WTC11 (cell line): ENCODE results near the gene MRPS18B. TPM values are rescaled to one million over a fixed set of nuclear protein-coding genes. Genes with fewer than 3 reads are reported as not detected.

Source experiments
- ATAC-seq: fragments of 200-7000 bp; cut with Tn5 transposase; 2 replicates; pipeline ENCODE4 v1.10.0; 2021; ENCODE audit warnings: mild to moderate bottlenecking, moderate library complexity
- CTCF ChIA-PET: fragments of 300-600 bp; sonication (Branson Sonifier 250); formaldehyde crosslinking; loops from one replicate; lab custom pipeline; 2021; ENCODE audit warnings: antibody characterized with exemption; lab: Charles Lee
- POLR2A ChIA-PET: fragments of 350-600 bp; sonication (Branson Sonifier 250); formaldehyde crosslinking; loops from one replicate; lab custom pipeline; 2021; ENCODE audit warnings: antibody characterized with exemption; lab: Charles Lee
- DNase-seq: peaks from one replicate; pipeline ENCODE4 v3.0.0; 2021; ENCODE audit warnings: low spot score
- H3K27ac Mint-ChIP-seq: 2 replicates; pipeline ENCODE4 v1.8.0; 2021; ENCODE audit warnings: mixed read lengths
- H3K27me3 Mint-ChIP-seq: 2 replicates; pipeline ENCODE4 v1.8.0; 2021; ENCODE audit warnings: low read depth, mild to moderate bottlenecking, moderate library complexity, mixed read lengths
- H3K36me3 Mint-ChIP-seq: 2 replicates; pipeline ENCODE4 v1.8.0; 2021; ENCODE audit warnings: mixed read lengths
- H3K4me1 Mint-ChIP-seq: 2 replicates; pipeline ENCODE4 v1.8.0; 2022; ENCODE audit warnings: mixed read lengths
- H3K4me3 Mint-ChIP-seq: 2 replicates; pipeline ENCODE4 v1.8.0; 2021; ENCODE audit warnings: mild to moderate bottlenecking, moderate library complexity, mixed read lengths
- H3K9me3 Mint-ChIP-seq: 2 replicates; pipeline ENCODE4 v1.8.0; 2021; ENCODE audit warnings: mixed read lengths
- AFF4 ChIP-seq: sonication (generic); formaldehyde crosslinking; IDR thresholded peaks from 2 replicates; pipeline ENCODE4 v1.8.1; 2023; ENCODE audit warnings: mild to moderate bottlenecking, missing genetic modification reagents, borderline replicate concordance
- AR ChIP-seq: fragments of 250-450 bp; sonication (Bioruptor Pico); IDR thresholded peaks from 2 replicates; pipeline ENCODE4 v1.9.0; 2021; ENCODE audit warnings: mild to moderate bottlenecking
- ATF1 ChIP-seq: sonication (generic); formaldehyde crosslinking; IDR thresholded peaks from 2 replicates; pipeline ENCODE4 v1.8.1; 2023; ENCODE audit warnings: mild to moderate bottlenecking, moderate library complexity, missing genetic modification reagents
- CDX4 ChIP-seq: fragments of 250-450 bp; sonication (Bioruptor Pico); IDR thresholded peaks from 2 replicates; pipeline ENCODE4 v1.9.0; 2021; ENCODE audit warnings: moderate library complexity, mild to moderate bottlenecking, inconsistent platforms, borderline replicate concordance
- EMX1 ChIP-seq: fragments of 250-450 bp; sonication (Bioruptor Pico); IDR thresholded peaks from 2 replicates; pipeline ENCODE4 v1.8.0; 2021; ENCODE audit warnings: mild to moderate bottlenecking
- SMAD4 ChIP-seq: sonication (generic); formaldehyde crosslinking; IDR thresholded peaks from 2 replicates; pipeline ENCODE4 v1.8.0; 2022; ENCODE audit warnings: mild to moderate bottlenecking, missing genetic modification reagents
- SOX15 ChIP-seq: fragments of 250-450 bp; sonication (Bioruptor Pico); IDR thresholded peaks from 2 replicates; pipeline ENCODE4 v1.9.0; 2021; ENCODE audit warnings: mild to moderate bottlenecking
- ZMAT4 ChIP-seq: fragments of 250-450 bp; sonication (Bioruptor Pico); IDR thresholded peaks from 2 replicates; pipeline ENCODE4 v1.9.0; 2021; ENCODE audit warnings: mild to moderate bottlenecking
- ZNF121 ChIP-seq: sonication (generic); formaldehyde crosslinking; IDR thresholded peaks from 2 replicates; pipeline ENCODE4 v1.8.0; 2023; ENCODE audit warnings: missing genetic modification reagents
- total RNA-seq: library from RNA; stranded (reverse); gene quantifications from 3 replicates; pipeline ENCODE4 v1.2.3, GENCODE V29; 2021
- TF ChIP-seq, protein P1 (sequence below): fragments of 250-450 bp; sonication (Bioruptor Pico); conservative IDR thresholded peaks from 2 replicates; pipeline ENCODE4 v1.9.0; 2021; ENCODE audit warnings: mild to moderate bottlenecking

Gene MRPS18B
- total RNA-seq, 1 experiment from 2014 or later = 67.8 TPM

GRCh38 chr6:30599625-30600324 is 17.9 kb upstream of the MRPS18B start:
- CTCF ChIA-PET = interaction anchor here (1.6 to 3.2 kb wide), 2 partner anchors 118 to 146 kb away, joined by 3 to 28 read pairs (median 5); no protein-coding TSS in a partner anchor
- no peaks in the 10 kb centered on the region for H3K4me1 Mint-ChIP-seq
- no peak for ATAC-seq
- no peaks in the 10 kb centered on the region for H3K9me3 Mint-ChIP-seq
- H3K4me3 Mint-ChIP-seq = no peak overlapping the region
- H3K36me3 Mint-ChIP-seq = peaks cover 46% of the 10 kb centered on the region
- POLR2A ChIA-PET = interaction anchor here (0.6 to 1.3 kb wide), 6 partner anchors 11 to 331 kb away, joined by 3 to 6 read pairs (median 4); partner anchors contain the start of gene ABCF1
- H3K27ac Mint-ChIP-seq = peak overlapping the region; percentile 87; the same call in 1 of the 2 replicates
- no peaks in the 10 kb centered on the region for H3K27me3 Mint-ChIP-seq
- peak; percentile 31; the same call in 1 of the 2 replicates for TF ChIP-seq ZMAT4
- TF ChIP-seq CDX4 (CRISPR knock-in tag) = no peak
- TF ChIP-seq SOX15 (CRISPR knock-in tag) = no peak
- TF ChIP-seq SMAD4 (CRISPR knock-in tag) = no peak
- TF ChIP-seq EMX1 = 0 out of 2 replicates have a peak, but pooled peaks have one; percentile 28
- DNase-seq = no peak

DNA sequence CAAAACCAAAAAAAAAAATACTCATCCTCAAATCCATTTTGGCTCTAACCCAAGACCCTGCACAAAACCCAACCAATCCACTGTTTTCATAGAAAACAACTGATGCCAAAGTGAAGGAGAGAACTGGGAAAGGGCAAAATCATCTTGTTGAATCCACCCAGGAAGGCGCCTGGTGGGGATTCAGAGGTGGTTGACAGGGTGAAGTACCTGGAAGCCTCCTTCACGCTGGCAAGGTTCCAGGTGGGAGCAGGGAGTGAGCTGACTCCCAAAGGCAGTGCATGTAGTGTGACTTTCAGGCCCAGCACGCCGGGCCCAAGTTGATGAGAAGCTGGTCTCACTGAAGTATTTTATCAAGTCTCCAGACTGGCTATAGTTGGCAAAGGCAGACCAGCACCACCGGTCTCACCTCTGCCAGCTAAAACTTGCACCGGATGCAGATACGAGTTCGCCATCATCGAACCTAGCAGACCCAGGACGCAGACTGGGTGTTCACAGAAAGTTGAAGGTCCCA is 17.1 kb upstream of the MRPS18B start:
- ChIA-PET POLR2A (interaction anchor here (1.2 to 1.8 kb wide), 3 partner anchors 10 to 14 kb away, joined by 6 to 7 read pairs (median 6); no protein-coding TSS in a partner anchor), CTCF (interaction anchor here (1.2 to 2.7 kb wide), 3 partner anchors 59 to 147 kb away, joined by 3 to 5 read pairs (median 3); no protein-coding TSS in a partner anchor)
- H3K36me3 Mint-ChIP-seq = peaks cover 51% of the 10 kb centered on the region
- ATAC-seq (no peak), DNase-seq (no peak)
- no peak overlapping the region for H3K4me3 Mint-ChIP-seq
- H3K27me3 Mint-ChIP-seq = no peaks in the 10 kb centered on the region
- TF ChIP-seq, protein P1, sequence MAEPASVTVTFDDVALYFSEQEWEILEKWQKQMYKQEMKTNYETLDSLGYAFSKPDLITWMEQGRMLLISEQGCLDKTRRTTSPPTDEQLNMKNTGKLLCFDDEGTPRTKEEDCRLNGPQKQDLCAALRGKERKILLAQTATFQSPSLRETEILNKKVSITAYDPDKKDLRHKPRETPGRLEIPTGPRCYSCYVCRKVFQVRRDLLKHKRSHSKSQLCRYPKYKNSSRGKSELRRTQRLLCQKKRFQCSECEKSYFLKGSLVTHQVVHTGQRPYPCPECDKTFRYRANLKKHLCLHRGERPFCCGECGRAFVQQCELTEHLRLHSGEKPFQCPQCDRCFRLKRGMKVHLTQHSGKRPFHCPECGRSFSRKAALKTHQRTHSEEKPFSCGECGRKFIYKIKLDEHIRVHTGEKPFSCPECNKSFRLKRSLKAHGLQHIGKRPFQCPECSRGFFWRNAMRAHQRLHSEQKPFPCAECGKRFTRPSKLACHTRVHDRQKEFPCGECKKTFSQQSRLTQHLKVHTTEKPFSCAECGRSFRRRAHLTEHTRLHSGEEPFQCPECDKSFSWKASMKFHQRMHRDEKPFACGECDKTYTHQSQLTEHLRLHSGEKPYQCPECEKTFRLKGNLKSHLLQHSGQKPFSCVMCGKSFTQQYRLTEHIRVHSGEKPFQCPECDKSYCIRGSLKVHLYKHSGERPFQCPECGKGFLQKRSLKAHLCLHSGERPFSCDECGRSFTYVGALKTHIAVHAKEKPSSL = no peak
- TF ChIP-seq ATF1 (CRISPR knock-in tag) (no peak), AFF4 (no peak), AR (no peak), ZNF121 (CRISPR knock-in tag) (no peak)
- no peaks in the 10 kb centered on the region for H3K9me3 Mint-ChIP-seq
- H3K27ac Mint-ChIP-seq = no peak overlapping the region
- H3K4me1 Mint-ChIP-seq = no peaks in the 10 kb centered on the region
